NB4 (cell line): Measurements from ENCODE around the gene SERF2.

Experiments used
- POLR2A ChIP-seq: IDR thresholded peaks from 2 replicates; pipeline ENCODE4 v1.6.1; 2011; ENCODE audit warnings: mild to moderate bottlenecking; ENCODE audit not compliant: insufficient read length; ENCODE audit errors: extremely low read depth
- TF ChIP-seq, protein P1 (sequence below): IDR thresholded peaks from one replicate; pipeline ENCODE4 v1.5.1; 2012; ENCODE audit warnings: low read depth, low read length

DNA sequence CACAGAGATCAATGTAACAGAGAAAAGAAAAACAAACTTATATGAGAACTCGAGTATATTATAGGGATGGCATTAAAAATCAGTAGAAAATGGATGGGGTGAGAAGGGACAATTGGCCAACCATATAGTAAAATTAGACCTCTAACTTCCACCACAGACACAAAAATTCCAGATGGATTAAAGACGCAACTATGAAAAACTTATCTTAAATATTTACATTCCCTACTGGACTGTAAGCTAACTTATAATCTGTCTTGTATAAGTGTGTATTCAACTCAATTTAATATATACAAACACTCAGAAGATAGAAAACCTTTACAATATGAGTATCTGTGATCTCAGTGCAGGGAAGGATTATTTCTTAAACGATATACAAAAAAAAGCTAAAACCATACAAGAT, 29.4 kb downstream of the SERF2 start:
- no peak for TF ChIP-seq POLR2A
- TF ChIP-seq, protein P1, sequence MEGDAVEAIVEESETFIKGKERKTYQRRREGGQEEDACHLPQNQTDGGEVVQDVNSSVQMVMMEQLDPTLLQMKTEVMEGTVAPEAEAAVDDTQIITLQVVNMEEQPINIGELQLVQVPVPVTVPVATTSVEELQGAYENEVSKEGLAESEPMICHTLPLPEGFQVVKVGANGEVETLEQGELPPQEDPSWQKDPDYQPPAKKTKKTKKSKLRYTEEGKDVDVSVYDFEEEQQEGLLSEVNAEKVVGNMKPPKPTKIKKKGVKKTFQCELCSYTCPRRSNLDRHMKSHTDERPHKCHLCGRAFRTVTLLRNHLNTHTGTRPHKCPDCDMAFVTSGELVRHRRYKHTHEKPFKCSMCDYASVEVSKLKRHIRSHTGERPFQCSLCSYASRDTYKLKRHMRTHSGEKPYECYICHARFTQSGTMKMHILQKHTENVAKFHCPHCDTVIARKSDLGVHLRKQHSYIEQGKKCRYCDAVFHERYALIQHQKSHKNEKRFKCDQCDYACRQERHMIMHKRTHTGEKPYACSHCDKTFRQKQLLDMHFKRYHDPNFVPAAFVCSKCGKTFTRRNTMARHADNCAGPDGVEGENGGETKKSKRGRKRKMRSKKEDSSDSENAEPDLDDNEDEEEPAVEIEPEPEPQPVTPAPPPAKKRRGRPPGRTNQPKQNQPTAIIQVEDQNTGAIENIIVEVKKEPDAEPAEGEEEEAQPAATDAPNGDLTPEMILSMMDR, result no peak
